Stimulated activated CD4-positive, alpha-beta T cell treated with anti-CD3 and anti-CD28 coated beads, Interleukin-2, amount 100 ng/mL, for 24 hours (primary cell): Measurements from ENCODE around the gene PINK1.

Experiments
- DNase-seq, 2 donors: peaks; one replicate each; pipeline ENCODE4 v3.0.0-alpha.2; 2020

The PINK1 gene

GRCh38 chr1:20611652-20612051 is 21.6 kb upstream of the PINK1 start:
- DNase-seq: no peak

GRCh38 chr1:20612221-20612746 is 21.0 kb upstream of the PINK1 start:
- no peak for DNase-seq

GRCh38 chr1:20614131-20614579 is 19.1 kb upstream of the PINK1 start:
- DNase-seq: no peak

- DNase-seq: no peak
These were observed 17.1 kb upstream of the PINK1 start for GRCh38 chr1:20615946-20616846.

GRCh38 chr1:20616847-20617487 is 16.3 kb upstream of the PINK1 start:
- DNase-seq: no peak

- no peak for DNase-seq
These were observed 14.7 kb upstream of the PINK1 start for GRCh38 chr1:20618550-20618949.

GRCh38 chr1:20619999-20620398 is 13.3 kb upstream of the PINK1 start:
- DNase-seq: no peak

- DNase-seq: no peak
These were observed 12.2 kb upstream of the PINK1 start for GRCh38 chr1:20621012-20621411.

- no peak for DNase-seq
These were observed 8.5 kb upstream of the PINK1 start for GRCh38 chr1:20624709-20625108.

- DNase-seq: no peak
These were observed 7.8 kb upstream of the PINK1 start for GRCh38 chr1:20625176-20626097.

GRCh38 chr1:20626098-20626427 is 7.2 kb upstream of the PINK1 start:
- no peak for DNase-seq

- DNase-seq: no peak
These were observed 6.7 kb upstream of the PINK1 start for GRCh38 chr1:20626524-20626923.

GRCh38 chr1:20630729-20631128 is 2.5 kb upstream of the PINK1 start:
- DNase-seq: no peak

GRCh38 chr1:20632386-20632785 is 872 bp upstream of the PINK1 start:
- no peak for DNase-seq

GRCh38 chr1:20634065-20634593 is 871 bp downstream of the PINK1 start:
- peak; percentile 15 to 26 for DNase-seq

- no peak for DNase-seq
These were observed 1.4 kb downstream of the PINK1 start for GRCh38 chr1:20634594-20635084.

GRCh38 chr1:20636785-20637347 is 3.6 kb downstream of the PINK1 start:
- DNase-seq: no peak

- peak; percentile 57 to 68 for DNase-seq
These were observed 6.9 kb downstream of the PINK1 start for GRCh38 chr1:20640183-20640597.

GRCh38 chr1:20641975-20642374 is 8.7 kb downstream of the PINK1 start:
- no peak for DNase-seq

GRCh38 chr1:20643080-20643479 is 9.8 kb downstream of the PINK1 start:
- no peak for DNase-seq

GRCh38 chr1:20644416-20644815 is 11.2 kb downstream of the PINK1 start:
- DNase-seq: no peak

- no peak for DNase-seq
These were observed 12.2 kb downstream of the PINK1 start for GRCh38 chr1:20645414-20645813.
